H1 (cell line): Measurements from ENCODE around the gene CFAP61. TPM values are rescaled to one million over a fixed set of nuclear protein-coding genes. Genes with fewer than 3 reads are reported as not detected.

Experiments used
- CTCF ChIA-PET: fragments of 300-600 bp; sonication (Branson Sonifier 250); formaldehyde crosslinking; loops from one replicate; lab custom pipeline; 2021; ENCODE audit not compliant: partially characterized antibody; lab: Charles Lee
- POLR2A ChIA-PET: fragments of 300-600 bp; sonication (Branson Sonifier 250); formaldehyde crosslinking; loops from one replicate; lab custom pipeline; 2021; ENCODE audit warnings: inconsistent platforms; ENCODE audit not compliant: partially characterized antibody; lab: Charles Lee
- DNase-seq, 2 experiments: peaks; one replicate each; pipeline versions ENCODE4 v3.0.0 to v3.0.0-alpha.2; 2010 to 2022; ENCODE audit warnings: low spot score in 2 of 2, low read depth in 1 of 2, mixed read lengths in 1 of 2
- FAIRE-seq: peaks from 2 replicates; lab custom pipeline; 2011; peaks lifted over from hg19 to GRCh38; lab: Jason Lieb, UNC
- H2AFZ ChIP-seq: 2 replicates; pipeline ENCODE4 v1.8.1; 2012; ENCODE audit warnings: low read length, inconsistent platforms
- H2AK5ac ChIP-seq: 2 replicates; pipeline ENCODE4 v1.6.1; 2013; ENCODE audit warnings: low read depth, low read length
- H2BK120ac ChIP-seq: replicated peaks from 2 replicates; pipeline ENCODE3; 2013; ENCODE audit warnings: low read depth, low read length, inconsistent platforms
- H2BK12ac ChIP-seq: 2 replicates; pipeline ENCODE4 v1.6.1; 2013; ENCODE audit warnings: low read depth, low read length
- H2BK15ac ChIP-seq: 2 replicates; pipeline ENCODE4 v1.6.1; 2013; ENCODE audit warnings: low read length
- H2BK20ac ChIP-seq: 2 replicates; pipeline ENCODE4 v1.6.1; 2013; ENCODE audit warnings: low read length
- H2BK5ac ChIP-seq: 2 replicates; pipeline ENCODE4 v1.6.1; 2013; ENCODE audit warnings: low read depth, low read length
- H3K14ac ChIP-seq: 2 replicates; pipeline ENCODE4 v1.6.1; 2013; ENCODE audit warnings: inconsistent platforms; ENCODE audit not compliant: insufficient read length
- H3K18ac ChIP-seq: 2 replicates; pipeline ENCODE4 v1.6.1; 2013; ENCODE audit warnings: low read length; ENCODE audit errors: extremely low read depth
- H3K23ac ChIP-seq: 2 replicates; pipeline ENCODE4 v1.6.1; 2013; ENCODE audit warnings: inconsistent platforms; ENCODE audit not compliant: insufficient read length
- H3K23me2 ChIP-seq: 2 replicates; pipeline ENCODE4 v1.6.1; 2013; ENCODE audit warnings: low read depth, low read length
- H3K27ac ChIP-seq: 2 replicates; pipeline ENCODE4 v1.6.1; 2011; ENCODE audit warnings: low read depth, low read length, inconsistent platforms
- H3K27me3 ChIP-seq, 4 experiments: replicated peaks in 1 of 4; 1 replicate in 1 of 4; 2 replicates in 3 of 4; pipeline versions ENCODE4 v1.6.1 to v1.8.1; 2011 to 2013; ENCODE audit warnings: low read length in 3 of 4, mild to moderate bottlenecking in 3 of 4, inconsistent platforms in 2 of 4, mixed read lengths in 2 of 4, moderate library complexity in 1 of 4; ENCODE audit not compliant: control insufficient read depth in 3 of 4, insufficient read depth in 3 of 4; ENCODE audit errors: extremely low read depth in 1 of 4
- H3K36me3 ChIP-seq, 4 experiments: 2 replicates each; pipeline versions ENCODE4 v1.6.1 to v1.8.1; 2011 to 2013; ENCODE audit warnings: mild to moderate bottlenecking in 4 of 4, low read length in 3 of 4, moderate library complexity in 2 of 4, control low read depth in 1 of 4, inconsistent platforms in 1 of 4; ENCODE audit not compliant: insufficient read depth in 4 of 4, control insufficient read depth in 2 of 4
- H3K4ac ChIP-seq: replicated peaks from 2 replicates; pipeline ENCODE3; 2013; ENCODE audit warnings: low read length, low read depth, mixed read lengths, inconsistent platforms; ENCODE audit not compliant: insufficient read length
- H3K4me1 ChIP-seq, 4 experiments: replicated peaks in 1 of 4; 1 replicate in 1 of 4; 2 replicates in 3 of 4; pipeline versions ENCODE4 v1.6.1 to v1.8.1; 2011 to 2013; ENCODE audit warnings: low read length in 3 of 4, inconsistent platforms in 2 of 4, mixed read lengths in 1 of 4; ENCODE audit not compliant: insufficient read depth in 4 of 4, control insufficient read depth in 3 of 4
- H3K4me2 ChIP-seq, 2 experiments: 2 replicates each; pipeline versions ENCODE4 v1.6.1 to v1.8.1; 2011 to 2013; ENCODE audit warnings: low read depth in 2 of 2, low read length in 2 of 2, control low read depth in 1 of 2, inconsistent platforms in 1 of 2, mild to moderate bottlenecking in 1 of 2; ENCODE audit not compliant: insufficient read depth in 1 of 2
- H3K4me3 ChIP-seq, 4 experiments: fragments of 200-600, 300-600 bp in 1 of 4; sonication (generic), shearing (Covaris generic), sonication (Bioruptor Twin) in 1 of 4; 2 replicates each; pipeline versions ENCODE4 v1.5.1 to v1.8.1; 2011 to 2016; ENCODE audit warnings: low read length in 4 of 4, low read depth in 3 of 4, control low read depth in 2 of 4, inconsistent platforms in 2 of 4, mild to moderate bottlenecking in 2 of 4, mixed read lengths in 1 of 4, moderate library complexity in 1 of 4; ENCODE audit not compliant: insufficient read depth in 2 of 4; ENCODE audit errors: extremely low read depth in 1 of 4
- H3K56ac ChIP-seq: replicated peaks from 2 replicates; pipeline ENCODE3; 2013; ENCODE audit warnings: low read depth, mild to moderate bottlenecking, mixed read lengths, low read length, inconsistent platforms; ENCODE audit not compliant: insufficient read length
- H3K79me1 ChIP-seq: 2 replicates; pipeline ENCODE4 v1.6.1; 2013; ENCODE audit warnings: low read depth, low read length, control low read depth
- H3K79me2 ChIP-seq, 2 experiments: 2 replicates each; pipeline versions ENCODE4 v1.6.1 to v1.8.1; 2012 to 2013; ENCODE audit warnings: low read length in 2 of 2, mild to moderate bottlenecking in 2 of 2, inconsistent platforms in 1 of 2; ENCODE audit not compliant: insufficient read depth in 2 of 2, control insufficient read depth in 1 of 2
- H3K9ac ChIP-seq, 4 experiments: replicated peaks in 1 of 4; 1 replicate in 1 of 4; 2 replicates in 3 of 4; pipeline versions ENCODE4 v1.6.1 to v1.8.1; 2011 to 2013; ENCODE audit warnings: low read depth in 3 of 4, low read length in 3 of 4, control low read depth in 2 of 4, mild to moderate bottlenecking in 2 of 4, moderate library complexity in 2 of 4, inconsistent platforms in 1 of 4; ENCODE audit errors: extremely low read depth in 1 of 4
- H3K9me3 ChIP-seq, 2 experiments: 2 replicates each; pipeline versions ENCODE4 v1.6.1 to v1.8.1; 2012 to 2013; ENCODE audit warnings: mild to moderate bottlenecking in 2 of 2, moderate library complexity in 2 of 2, control low read depth in 1 of 2, inconsistent platforms in 1 of 2, low read depth in 1 of 2, low read length in 1 of 2, mixed read lengths in 1 of 2; ENCODE audit not compliant: insufficient read depth in 2 of 2
- H4K20me1 ChIP-seq, 2 experiments: replicated peaks in 1 of 2; 2 replicates each; pipeline versions ENCODE3 to v1.8.1; 2011 to 2013; ENCODE audit warnings: inconsistent platforms in 2 of 2, low read length in 2 of 2, mild to moderate bottlenecking in 1 of 2; ENCODE audit not compliant: insufficient read depth in 2 of 2, control insufficient read depth in 1 of 2
- H4K5ac ChIP-seq: 2 replicates; pipeline ENCODE4 v1.6.1; 2013; ENCODE audit warnings: low read length, low read depth, mixed read lengths, inconsistent platforms; ENCODE audit not compliant: insufficient read length
- H4K8ac ChIP-seq: 2 replicates; pipeline ENCODE4 v1.8.0; 2013; ENCODE audit warnings: mild to moderate bottlenecking, moderate library complexity, low read length, inconsistent platforms; ENCODE audit not compliant: insufficient read depth; ENCODE audit errors: extremely low read depth
- H4K91ac ChIP-seq: replicated peaks from 2 replicates; pipeline ENCODE3; 2013; ENCODE audit warnings: low read length, mixed read lengths, inconsistent platforms; ENCODE audit not compliant: insufficient read length
- EGR1 ChIP-seq: IDR thresholded peaks from 2 replicates; pipeline ENCODE4 v1.6.1; 2011; ENCODE audit warnings: low read depth, low read length, borderline replicate concordance
- EZH2 ChIP-seq: fragments of 200-600 bp; sonication (generic); IDR thresholded peaks from 2 replicates; pipeline ENCODE4 v1.7.1; 2012; ENCODE audit warnings: low read depth, mild to moderate bottlenecking, moderate library complexity, low read length, inconsistent platforms; ENCODE audit not compliant: severe bottlenecking
- HDAC2 ChIP-seq, 2 experiments: fragments of 300-600 bp in 1 of 2; sonication (generic) in 1 of 2; IDR thresholded peaks; 2 replicates each; pipeline ENCODE4 v1.6.1; 2011 to 2012; ENCODE audit warnings: low read depth in 2 of 2, low read length in 2 of 2, mild to moderate bottlenecking in 2 of 2, moderate library complexity in 2 of 2, borderline replicate concordance in 1 of 2, inconsistent platforms in 1 of 2
- HDAC6 ChIP-seq: IDR thresholded peaks from one replicate; pipeline ENCODE4 v1.7.1; 2012; ENCODE audit warnings: low read depth, mild to moderate bottlenecking, inconsistent platforms, low read length, moderate library complexity
- KDM1A ChIP-seq: fragments of 200-600, 300-600 bp; sonication (generic); IDR thresholded peaks from 2 replicates; pipeline ENCODE4 v1.7.1; 2016; ENCODE audit warnings: mild to moderate bottlenecking, low read length, borderline replicate concordance
- PHF8 ChIP-seq: fragments of 200-600 bp; sonication (generic); conservative IDR thresholded peaks from 2 replicates; pipeline ENCODE4 v1.7.1; 2012; ENCODE audit warnings: low read depth, mild to moderate bottlenecking, inconsistent platforms, low read length, moderate library complexity
- RBBP5 ChIP-seq: IDR thresholded peaks from 2 replicates; pipeline ENCODE4 v1.7.1; 2012; ENCODE audit warnings: low read depth, mild to moderate bottlenecking, inconsistent platforms, low read length, moderate library complexity, borderline replicate concordance
- RXRA ChIP-seq: IDR thresholded peaks from 2 replicates; pipeline ENCODE4 v1.6.1; 2011; ENCODE audit warnings: low read depth, mild to moderate bottlenecking, low read length, moderate library complexity; ENCODE audit not compliant: insufficient read depth
- SP2 ChIP-seq: IDR thresholded peaks from 2 replicates; pipeline ENCODE4 v1.6.1; 2012; ENCODE audit warnings: mild to moderate bottlenecking, low read length, inconsistent platforms
- SUZ12 ChIP-seq: fragments of 200-600 bp; sonication (generic); IDR thresholded peaks from 2 replicates; pipeline ENCODE4 v1.6.1; 2012; ENCODE audit warnings: mild to moderate bottlenecking, inconsistent platforms, low read length, moderate library complexity, mixed read lengths
- TBP ChIP-seq: IDR thresholded peaks from 2 replicates; pipeline ENCODE4 v1.6.1; 2011; ENCODE audit warnings: low read depth, low read length, improper control_type of control experiment
- WGBS, 2 experiments: shearing (Covaris generic) in 1 of 2; methylation state at CpG; one replicate each; pipeline versions ENCODE4 v1.1.6 to v1.1.7; 2013 to 2015; ENCODE audit warnings: low lambda C conversion rate in 2 of 2, mixed read lengths in 2 of 2, inconsistent platforms in 1 of 2, low coverage in 1 of 2, missing lambda C conversion rate in 1 of 2; ENCODE audit not compliant: insufficient replicate concordance in 2 of 2, insufficient coverage in 1 of 2, insufficient read length in 1 of 2; ENCODE audit errors: extremely low coverage in 1 of 2, missing lambda C conversion rate in 1 of 2; 5-methylcytosine and 5-hydroxymethylcytosine counted together
- polyA plus RNA-seq, 7 experiments: library from polyadenylated mRNA; depleted of rRNA in 3 of 7; stranded (reverse) in 5 of 7; unstranded in 2 of 7; fragments of >200 nt in 5 of 7; fragments of 200-250 nt in 2 of 7; gene quantifications; 1 replicate in 5 of 7; 2 replicates in 1 of 7; 4 replicates in 1 of 7; pipeline versions ENCODE4 v1.2.1 to v1.2.3, GENCODE V29; 2011 to 2013; ENCODE audit warnings: missing spikeins in 2 of 7, mixed read lengths in 2 of 7
- total RNA-seq: library from RNA; stranded (reverse); fragmentation: NEBNext Ultra II Directional; extraction: Animal tissue kit (Norgen Biotek cat#: 25700); gene quantifications from 2 replicates; pipeline ENCODE4 v1.2.1, GENCODE V29; 2021
- TF ChIP-seq, protein P1 (sequence below): IDR thresholded peaks from 2 replicates; pipeline ENCODE4 v1.6.1; 2012; ENCODE audit warnings: low read length, inconsistent platforms

CFAP61 gene
- total and polyA plus RNA-seq, 2 of the 8 experiments (the other 6 are each of a cell fraction or from before 2014, with no cell fraction given), result 0.29 to 0.61 TPM

DNA sequence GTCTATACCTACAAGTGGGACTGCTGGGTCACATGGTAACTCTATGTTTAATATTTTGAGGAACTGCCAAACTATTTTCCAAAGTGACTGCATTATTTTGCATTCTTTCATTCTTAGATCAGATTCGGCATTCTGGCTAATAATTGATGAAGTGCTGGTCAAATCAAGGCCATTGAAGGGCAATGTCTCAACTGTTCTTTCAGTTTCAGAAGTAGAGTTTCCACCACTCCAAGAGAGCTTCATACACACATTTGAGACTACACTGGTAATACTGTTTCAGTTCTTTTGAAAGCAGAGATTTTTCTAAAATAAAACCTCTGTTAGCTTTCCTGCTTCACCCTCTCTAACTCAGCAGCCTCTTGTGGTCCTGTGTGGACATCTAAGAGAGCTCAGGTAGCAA is 154.5 kb downstream of the CFAP61 start:
- Histone ChIP-seq H4K5ac (no peak overlapping the region), H3K9me3 (no peaks in the 10 kb centered on the region), H3K9ac (no peak overlapping the region), H3K23me2 (no peaks in the 10 kb centered on the region), H4K8ac (no peak overlapping the region), H2AFZ (0 out of 2 replicates have a peak overlapping the region, but pooled peaks have one; percentile 43), H3K23ac (no peak overlapping the region), H2BK120ac (no peak overlapping the region), H2BK5ac (no peak overlapping the region), H3K18ac (no peak overlapping the region), H3K4me1 (peaks cover 0 to 5% (median 2%) of the 10 kb centered on the region in 4 experiments; a peak in 4 of 7 replicates), H2AK5ac (no peak overlapping the region), H3K36me3 (no peaks in the 10 kb centered on the region), H2BK12ac (no peak overlapping the region), H4K20me1 (no peaks in the 10 kb centered on the region), H3K27me3 (no peaks in the 10 kb centered on the region), H3K79me2 (no peaks in the 10 kb centered on the region), H4K91ac (no peak overlapping the region), H3K4me3 (no peak overlapping the region), H3K4ac (no peak overlapping the region), H3K14ac (no peak overlapping the region), H2BK20ac (no peak overlapping the region), H2BK15ac (no peak overlapping the region), H3K27ac (no peak overlapping the region), H3K56ac (no peak overlapping the region), H3K79me1 (no peaks in the 10 kb centered on the region), H3K4me2 (no peak overlapping the region)
- DNase-seq, result no peak
- 86% methylated on average over 1 of the region's 1 CpG; no CpG with 5 or more reads in 1 of the 2 experiments for WGBS, 2 experiments
- ChIA-PET CTCF (interaction anchor here (1.0 to 2.2 kb wide), 3 partner anchors 22 to 42 kb away, joined by 3 to 8 read pairs (median 4); no protein-coding TSS in a partner anchor), POLR2A (interaction anchor here (0.6 kb wide), 1 partner anchor 9 kb away, joined by 3 read pairs; no protein-coding TSS in a partner anchor)
- no peak for FAIRE-seq
- no peak for TF ChIP-seq PHF8
- no peak for TF ChIP-seq EZH2
- no peak for TF ChIP-seq KDM1A
- no peak for TF ChIP-seq HDAC2 (IDR thresholded peaks at IDR 0.05; ENCODE audit: borderline replicate concordance in 1 of 2, low read depth in 2 of 2, low read length in 2 of 2)
- TF ChIP-seq RBBP5, result no peak
- TF ChIP-seq TBP, result no peak
- TF ChIP-seq, protein P1, sequence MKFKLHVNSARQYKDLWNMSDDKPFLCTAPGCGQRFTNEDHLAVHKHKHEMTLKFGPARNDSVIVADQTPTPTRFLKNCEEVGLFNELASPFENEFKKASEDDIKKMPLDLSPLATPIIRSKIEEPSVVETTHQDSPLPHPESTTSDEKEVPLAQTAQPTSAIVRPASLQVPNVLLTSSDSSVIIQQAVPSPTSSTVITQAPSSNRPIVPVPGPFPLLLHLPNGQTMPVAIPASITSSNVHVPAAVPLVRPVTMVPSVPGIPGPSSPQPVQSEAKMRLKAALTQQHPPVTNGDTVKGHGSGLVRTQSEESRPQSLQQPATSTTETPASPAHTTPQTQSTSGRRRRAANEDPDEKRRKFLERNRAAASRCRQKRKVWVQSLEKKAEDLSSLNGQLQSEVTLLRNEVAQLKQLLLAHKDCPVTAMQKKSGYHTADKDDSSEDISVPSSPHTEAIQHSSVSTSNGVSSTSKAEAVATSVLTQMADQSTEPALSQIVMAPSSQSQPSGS, result no peak
- no peak for TF ChIP-seq HDAC6
- TF ChIP-seq SP2, result no peak
- TF ChIP-seq EGR1, result no peak
- TF ChIP-seq SUZ12, result no peak
- TF ChIP-seq RXRA, result no peak
